GM12865 (cell line): ENCODE data around the gene ARHGAP12.

Experiments used
- DNase-seq: peaks from one replicate; pipeline ENCODE4 v3.0.0; 2010; ENCODE audit warnings: low read depth
- H3K4me3 ChIP-seq: 2 replicates; pipeline ENCODE4 v1.5.1; 2011; ENCODE audit warnings: mild to moderate bottlenecking, low read depth, low read length, control low read depth
- CTCF ChIP-seq: IDR thresholded peaks from 2 replicates; pipeline ENCODE4 v1.5.1; 2011; ENCODE audit warnings: low read length, control low read depth, low read depth, inconsistent platforms; ENCODE audit not compliant: insufficient read depth; ENCODE audit errors: missing control alignments

The ARHGAP12 gene

GRCh38 chr10:31912898-31913850 lies 15.5 kb downstream of the ARHGAP12 start:
- DNase-seq, result no peak
- TF ChIP-seq CTCF, result no peak
- H3K4me3 ChIP-seq, result no peak overlapping the region

- no peak overlapping the region for H3K4me3 ChIP-seq
- DNase-seq, result no peak
- no peak for TF ChIP-seq CTCF
Measured at GRCh38 chr10:31912289-31912688, 16.3 kb downstream of the ARHGAP12 start.

DNA sequence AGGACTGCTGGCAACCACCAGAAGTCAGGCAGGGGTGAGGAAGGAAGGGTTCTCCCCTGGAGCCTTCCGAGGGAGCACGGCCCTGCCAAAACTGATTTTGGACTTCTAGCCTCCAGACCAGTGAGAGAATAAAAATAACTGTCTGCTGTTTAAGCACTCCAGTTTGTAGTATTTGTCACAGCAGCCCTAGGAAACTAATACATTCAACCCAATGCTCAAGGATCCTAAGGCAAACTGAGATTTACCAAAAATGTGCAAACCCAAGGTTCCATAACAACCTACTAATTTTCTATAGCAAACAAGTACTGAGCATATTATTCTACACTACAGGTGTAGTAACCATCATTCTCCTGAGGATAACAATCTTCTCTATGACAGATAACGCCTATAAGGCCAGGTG lies 18.6 kb downstream of the ARHGAP12 start:
- TF ChIP-seq CTCF, result no peak
- no peak overlapping the region for H3K4me3 ChIP-seq
- no peak for DNase-seq

- no peak overlapping the region for H3K4me3 ChIP-seq
- TF ChIP-seq CTCF, result no peak
- no peak for DNase-seq
Measured at GRCh38 chr10:31908157-31908556, 20.5 kb downstream of the ARHGAP12 start.

DNA sequence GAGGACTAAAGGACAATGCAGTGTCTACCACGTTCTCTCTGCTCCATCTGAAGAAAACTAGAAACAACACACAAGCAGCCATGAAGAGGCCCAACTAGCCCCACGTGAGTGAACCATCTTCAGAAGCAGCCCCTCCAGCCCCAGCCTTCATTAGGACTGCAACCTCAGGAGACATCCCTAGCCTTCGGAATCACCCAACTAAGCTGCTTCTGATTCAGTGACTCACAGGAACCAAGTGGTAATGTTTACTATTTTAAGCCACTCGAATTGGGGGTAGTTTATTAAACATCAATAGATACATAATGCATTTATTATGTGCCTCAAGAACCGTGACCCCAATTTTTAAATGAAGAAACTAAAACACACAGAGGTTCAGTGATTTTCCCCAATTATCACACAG lies 22.6 kb downstream of the ARHGAP12 start:
- no peak for TF ChIP-seq CTCF
- DNase-seq, result no peak
- H3K4me3 ChIP-seq, result no peak overlapping the region

- H3K4me3 ChIP-seq, result no peak overlapping the region
- DNase-seq, result no peak
- TF ChIP-seq CTCF, result no peak
Measured at GRCh38 chr10:31905586-31905985, 23.0 kb downstream of the ARHGAP12 start.
